H1 (cell line): ENCODE data around the gene UMAD1. TPM values are rescaled to one million over a fixed set of nuclear protein-coding genes. Genes with fewer than 3 reads are reported as not detected.

Experiments used
- BCL11A ChIP-seq, 2 experiments: IDR thresholded peaks; one replicate each; pipeline ENCODE4 v1.6.1; 2011; ENCODE audit warnings: low read depth in 2 of 2, low read length in 2 of 2, mild to moderate bottlenecking in 2 of 2
- CEBPB ChIP-seq: IDR thresholded peaks from 2 replicates; pipeline ENCODE4 v1.6.1; 2012; ENCODE audit warnings: low read depth, low read length
- CHD1 ChIP-seq: IDR thresholded peaks from 2 replicates; pipeline ENCODE4 v1.6.1; 2012; ENCODE audit warnings: low read depth, low read length, improper control_type of control experiment
- KDM5A ChIP-seq: fragments of 200-600 bp; IDR thresholded peaks from 2 replicates; pipeline ENCODE4 v1.7.1; 2012; ENCODE audit warnings: mild to moderate bottlenecking, low read length, inconsistent platforms, mixed read lengths
- SAP30 ChIP-seq: fragments of 300-600 bp; sonication (generic); IDR thresholded peaks from 2 replicates; pipeline ENCODE4 v1.7.1; 2012; ENCODE audit warnings: low read length, moderate library complexity, mild to moderate bottlenecking, inconsistent platforms; ENCODE audit not compliant: insufficient read depth, insufficient replicate concordance
- TEAD4 ChIP-seq: IDR thresholded peaks from 2 replicates; pipeline ENCODE4 v1.6.1; 2012; ENCODE audit warnings: low read depth, low read length, inconsistent platforms, mixed read lengths
- polyA plus RNA-seq, 7 experiments: library from polyadenylated mRNA; depleted of rRNA in 3 of 7; stranded (reverse) in 5 of 7; unstranded in 2 of 7; fragments of >200 nt in 5 of 7; fragments of 200-250 nt in 2 of 7; gene quantifications; 1 replicate in 5 of 7; 2 replicates in 1 of 7; 4 replicates in 1 of 7; pipeline versions ENCODE4 v1.2.1 to v1.2.3, GENCODE V29; 2011 to 2013; ENCODE audit warnings: missing spikeins in 2 of 7, mixed read lengths in 2 of 7
- total RNA-seq: library from RNA; stranded (reverse); fragmentation: NEBNext Ultra II Directional; extraction: Animal tissue kit (Norgen Biotek cat#: 25700); gene quantifications from 2 replicates; pipeline ENCODE4 v1.2.1, GENCODE V29; 2021

Gene UMAD1
- total and polyA plus RNA-seq, 2 of the 8 experiments (the other 6 are each of a cell fraction or from before 2014, with no cell fraction given): 10.4 to 12.3 TPM

GRCh38 chr7:7673240-7673550, 32.6 kb downstream of the UMAD1 start (continued):
- no peak for TF ChIP-seq BCL11A (IDR thresholded peaks at IDR 0.05; ENCODE audit: low read depth in 2 of 2, low read length in 2 of 2)
- TF ChIP-seq CHD1: no peak
- TF ChIP-seq KDM5A: no peak
- TF ChIP-seq CEBPB: no peak
- TF ChIP-seq SAP30: no peak
- no peak for TF ChIP-seq TEAD4
